GM06990 (cell line): ENCODE measurements around the gene TWNK.

Source experiments
- DNase-seq: peaks from one replicate; pipeline ENCODE4 v3.0.0-alpha.2; 2011; ENCODE audit not compliant: insufficient read length; ENCODE audit errors: extremely low read depth
- H3K27me3 ChIP-seq: replicated peaks from 2 replicates; pipeline ENCODE4 v1.6.0; 2011; ENCODE audit warnings: low read length; ENCODE audit not compliant: control insufficient read depth, insufficient read depth
- H3K36me3 ChIP-seq: 2 replicates; pipeline ENCODE4 v1.5.1; 2011; ENCODE audit warnings: low read length; ENCODE audit not compliant: control insufficient read depth, insufficient read depth
- H3K4me3 ChIP-seq: replicated peaks from 2 replicates; pipeline ENCODE4 v1.5.1; 2011; ENCODE audit warnings: low read depth, mild to moderate bottlenecking, control low read depth, low read length
- TF ChIP-seq, protein P1 (sequence below): IDR thresholded peaks from 2 replicates; pipeline ENCODE4 v1.5.1; 2011; ENCODE audit warnings: low read length, control low read depth, mild to moderate bottlenecking, inconsistent platforms; ENCODE audit not compliant: insufficient read depth, poor library complexity, severe bottlenecking

The TWNK gene

DNA sequence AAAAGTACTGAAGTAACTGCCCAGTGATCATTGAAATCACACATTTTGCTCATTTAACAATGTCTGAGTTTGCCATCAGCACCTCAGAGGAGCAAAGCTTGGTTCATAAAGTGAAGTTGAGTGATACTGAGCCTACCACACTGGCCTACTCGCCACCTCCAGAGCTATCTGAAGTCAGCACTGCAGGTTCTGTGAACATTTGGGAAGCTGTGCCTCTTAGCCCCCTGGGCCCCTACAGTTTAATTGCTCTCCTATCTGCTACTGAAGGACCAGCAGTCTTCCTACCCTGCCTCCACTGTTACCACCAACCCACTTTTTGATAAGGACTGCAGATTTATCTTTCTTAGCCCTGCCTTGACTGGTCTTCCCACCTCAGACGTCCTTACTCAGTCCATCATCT lies 20.0 kb upstream of the TWNK start:
- no peak overlapping the region for H3K4me3 ChIP-seq
- DNase-seq: no peak
- TF ChIP-seq, protein P1, sequence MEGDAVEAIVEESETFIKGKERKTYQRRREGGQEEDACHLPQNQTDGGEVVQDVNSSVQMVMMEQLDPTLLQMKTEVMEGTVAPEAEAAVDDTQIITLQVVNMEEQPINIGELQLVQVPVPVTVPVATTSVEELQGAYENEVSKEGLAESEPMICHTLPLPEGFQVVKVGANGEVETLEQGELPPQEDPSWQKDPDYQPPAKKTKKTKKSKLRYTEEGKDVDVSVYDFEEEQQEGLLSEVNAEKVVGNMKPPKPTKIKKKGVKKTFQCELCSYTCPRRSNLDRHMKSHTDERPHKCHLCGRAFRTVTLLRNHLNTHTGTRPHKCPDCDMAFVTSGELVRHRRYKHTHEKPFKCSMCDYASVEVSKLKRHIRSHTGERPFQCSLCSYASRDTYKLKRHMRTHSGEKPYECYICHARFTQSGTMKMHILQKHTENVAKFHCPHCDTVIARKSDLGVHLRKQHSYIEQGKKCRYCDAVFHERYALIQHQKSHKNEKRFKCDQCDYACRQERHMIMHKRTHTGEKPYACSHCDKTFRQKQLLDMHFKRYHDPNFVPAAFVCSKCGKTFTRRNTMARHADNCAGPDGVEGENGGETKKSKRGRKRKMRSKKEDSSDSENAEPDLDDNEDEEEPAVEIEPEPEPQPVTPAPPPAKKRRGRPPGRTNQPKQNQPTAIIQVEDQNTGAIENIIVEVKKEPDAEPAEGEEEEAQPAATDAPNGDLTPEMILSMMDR: no peak
- H3K36me3 ChIP-seq: peaks cover 5% of the 10 kb centered on the region
- no peaks in the 10 kb centered on the region for H3K27me3 ChIP-seq

DNA sequence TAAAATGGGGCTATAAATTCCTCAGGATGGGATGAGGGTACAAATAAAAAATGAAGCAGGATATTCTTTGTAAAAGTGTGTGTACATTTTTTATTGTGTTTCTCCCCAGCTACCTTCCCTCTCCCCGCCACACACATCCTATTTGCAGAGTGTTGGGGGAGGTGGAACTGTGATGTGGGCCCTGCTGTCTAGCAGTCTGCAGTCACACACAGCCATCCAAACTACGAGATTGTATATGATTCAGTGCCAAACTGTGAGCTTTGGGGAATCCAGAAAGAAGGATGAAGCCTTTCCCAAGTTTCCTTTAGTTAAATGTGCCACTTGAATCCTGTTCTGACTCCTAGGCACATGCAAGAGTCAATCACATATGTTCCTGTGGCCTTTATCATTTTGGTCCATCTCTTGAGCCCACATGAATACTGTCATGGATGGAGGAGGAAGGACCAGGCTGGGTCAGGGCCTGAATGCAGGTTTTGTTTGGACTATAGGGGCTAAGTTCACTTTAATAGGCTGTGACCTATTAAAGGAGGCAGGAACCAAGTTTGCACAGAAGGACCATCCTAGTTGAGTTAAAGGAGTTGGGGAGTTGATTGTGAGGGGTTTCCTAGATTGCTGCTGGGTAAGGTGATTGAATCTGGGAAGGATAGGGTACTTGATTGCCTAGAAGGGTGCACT lies 19.1 kb upstream of the TWNK start:
- H3K27me3 ChIP-seq: no peaks in the 10 kb centered on the region
- TF ChIP-seq, protein P1: no peak
- no peak overlapping the region for H3K4me3 ChIP-seq
- peaks cover 2% of the 10 kb centered on the region; the same call in 1 of the 2 replicates for H3K36me3 ChIP-seq
- no peak for DNase-seq

DNA sequence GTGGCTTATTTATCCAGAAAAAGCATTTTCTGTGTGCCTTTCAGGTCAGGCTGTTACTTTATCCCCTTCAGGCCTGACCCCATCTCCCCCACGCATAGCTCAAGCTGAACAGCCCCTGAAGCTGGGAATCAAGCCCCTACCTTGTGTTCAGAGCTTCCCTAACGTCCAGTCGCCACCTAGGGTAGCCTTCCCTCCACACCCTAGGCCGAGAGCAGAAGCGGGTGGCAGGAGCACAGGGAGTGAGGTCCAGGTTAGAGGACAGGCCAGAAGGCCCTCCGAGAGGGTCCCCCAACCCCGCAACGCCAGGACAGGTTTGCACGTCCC lies 18.5 kb upstream of the TWNK start:
- Histone ChIP-seq H3K36me3 (peaks cover 2% of the 10 kb centered on the region; the same call in 1 of the 2 replicates), H3K27me3 (no peaks in the 10 kb centered on the region), H3K4me3 (peak overlapping the region; percentile 55)
- DNase-seq: no peak
- TF ChIP-seq, protein P1: no peak

DNA sequence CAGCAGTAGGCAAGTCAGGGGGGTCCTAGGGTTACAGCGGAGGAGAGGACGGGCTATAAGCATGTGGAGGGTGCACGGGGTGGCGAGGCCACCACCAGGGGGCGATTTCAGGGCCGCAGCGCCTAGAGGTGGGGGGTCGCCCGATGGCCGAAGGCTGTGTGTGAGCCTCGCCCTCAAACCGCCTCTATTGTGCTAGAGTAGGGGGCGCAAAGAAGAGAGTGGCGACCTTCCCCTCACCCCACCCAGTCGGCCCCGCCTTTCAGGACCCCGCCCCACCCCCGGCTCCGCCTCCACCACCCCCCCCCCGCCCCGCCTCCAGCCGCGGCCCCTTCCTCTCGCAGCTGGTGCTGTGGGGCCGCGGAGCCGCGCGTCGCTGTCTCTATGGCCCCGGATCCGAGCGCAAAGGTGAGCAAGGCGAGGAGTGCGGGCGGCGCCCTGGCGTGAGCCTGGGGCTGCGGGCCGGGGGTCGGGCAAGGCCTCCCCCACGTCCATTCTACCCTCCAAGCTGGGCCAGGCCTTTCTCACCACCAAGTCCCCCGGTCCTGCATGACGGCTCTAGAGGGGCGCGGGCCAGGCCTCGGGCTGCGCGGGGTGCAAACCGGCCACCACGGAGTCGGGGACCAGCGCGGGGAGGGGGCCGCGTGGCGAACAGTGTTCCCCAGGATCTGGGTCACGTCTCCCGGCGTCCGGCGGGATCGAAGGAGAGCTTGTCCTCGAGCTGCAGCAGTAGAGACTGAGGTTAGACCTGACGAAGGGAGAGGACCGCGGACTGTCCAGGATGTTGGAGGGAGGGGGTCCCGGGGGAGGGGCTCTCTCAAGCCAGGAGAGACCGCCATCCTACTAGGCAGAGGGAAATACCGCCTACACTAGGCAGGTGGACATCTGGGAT lies 17.9 kb upstream of the TWNK start, which contains the start of gene SEMA4G:
Gene SEMA4G, plus strand, starts transcription at position 318 of the 889 bp plus-strand sequence. CDS start 3,409 bp downstream, outside the sequence.
- DNase-seq: peak; percentile 46
- peak within 1 kb of the TSS; percentile 55 for H3K4me3 ChIP-seq

DNA sequence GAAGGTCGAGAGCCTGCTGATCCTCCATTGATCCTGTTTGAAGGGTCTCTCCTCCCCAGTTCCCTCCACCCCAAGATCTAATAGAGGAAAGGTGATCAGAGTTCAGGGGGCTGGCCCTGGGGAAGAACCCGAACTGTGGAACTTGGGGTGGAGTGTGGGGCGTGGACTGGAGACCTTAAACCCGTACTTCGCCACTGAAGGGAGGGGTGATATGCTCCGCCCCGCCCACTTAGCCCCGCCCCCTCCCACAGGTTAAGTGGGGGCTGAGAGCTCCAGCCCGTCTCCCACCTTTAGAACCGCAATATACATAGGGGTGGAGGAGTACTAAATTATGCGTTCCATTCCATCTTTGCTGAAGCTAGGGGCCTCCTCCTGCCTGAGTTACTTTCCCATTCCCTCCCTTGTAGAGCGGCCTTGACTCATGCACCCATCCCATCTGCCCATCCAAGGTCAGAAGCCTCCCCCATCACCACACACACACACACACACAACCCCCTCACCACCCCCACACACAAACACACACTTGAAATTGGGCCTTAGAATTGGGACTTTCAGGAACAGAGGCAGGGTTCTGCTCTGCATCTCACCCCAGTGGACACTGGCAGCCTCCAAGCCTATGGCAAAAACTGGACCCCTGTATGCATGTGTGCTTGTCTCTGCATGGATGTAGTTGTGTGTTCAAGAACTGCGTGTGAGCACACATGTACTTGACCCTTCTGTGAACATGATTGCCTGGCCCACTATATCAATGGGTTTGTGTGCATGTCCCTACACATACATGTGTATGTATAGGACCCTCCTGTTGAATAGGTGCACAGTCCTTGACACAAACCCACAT lies 17.0 kb upstream of the TWNK start:
- no peak overlapping the region for H3K4me3 ChIP-seq
- no peaks in the 10 kb centered on the region for H3K27me3 ChIP-seq
- peaks cover 2% of the 10 kb centered on the region; the same call in 1 of the 2 replicates for H3K36me3 ChIP-seq
- TF ChIP-seq, protein P1: no peak
- no peak for DNase-seq

More for the DNA sequence above, 17.9 kb upstream of the TWNK start, which contains the start of gene SEMA4G:
- TF ChIP-seq, protein P1: peak; percentile 80
- no peaks in the 10 kb centered on the region for H3K27me3 ChIP-seq
- peaks cover 2% of the 10 kb centered on the region; the same call in 1 of the 2 replicates for H3K36me3 ChIP-seq
